Measurements from ENCODE around the gene ALK.

ALK gene

DNA sequence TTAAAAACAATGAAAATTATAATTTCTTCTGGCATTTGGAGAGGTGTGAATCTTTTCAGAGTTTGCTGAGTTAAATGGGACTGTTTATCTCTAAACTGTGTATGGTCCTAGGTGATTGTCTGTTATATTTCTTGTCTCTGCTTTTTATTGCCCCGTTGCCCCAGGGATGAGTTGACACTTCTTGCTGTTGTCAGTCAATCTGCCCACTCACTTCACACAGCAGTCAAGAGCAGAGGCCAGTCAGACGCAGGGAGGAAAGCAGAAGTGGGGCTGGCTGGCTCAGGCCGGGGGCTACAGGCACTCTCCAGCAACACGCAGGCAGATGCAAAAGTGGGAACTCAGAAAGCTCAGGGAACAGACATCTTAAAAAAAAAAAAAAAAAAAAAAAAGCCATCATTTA, 441.0 kb downstream of the ALK start:
- H3K4me3 ChIP-seq (ENCODE audit: low read depth, low read length): no peak overlapping the region
- no peak for DNase-seq (ENCODE audit: low read depth)
- TF ChIP-seq, protein P1, sequence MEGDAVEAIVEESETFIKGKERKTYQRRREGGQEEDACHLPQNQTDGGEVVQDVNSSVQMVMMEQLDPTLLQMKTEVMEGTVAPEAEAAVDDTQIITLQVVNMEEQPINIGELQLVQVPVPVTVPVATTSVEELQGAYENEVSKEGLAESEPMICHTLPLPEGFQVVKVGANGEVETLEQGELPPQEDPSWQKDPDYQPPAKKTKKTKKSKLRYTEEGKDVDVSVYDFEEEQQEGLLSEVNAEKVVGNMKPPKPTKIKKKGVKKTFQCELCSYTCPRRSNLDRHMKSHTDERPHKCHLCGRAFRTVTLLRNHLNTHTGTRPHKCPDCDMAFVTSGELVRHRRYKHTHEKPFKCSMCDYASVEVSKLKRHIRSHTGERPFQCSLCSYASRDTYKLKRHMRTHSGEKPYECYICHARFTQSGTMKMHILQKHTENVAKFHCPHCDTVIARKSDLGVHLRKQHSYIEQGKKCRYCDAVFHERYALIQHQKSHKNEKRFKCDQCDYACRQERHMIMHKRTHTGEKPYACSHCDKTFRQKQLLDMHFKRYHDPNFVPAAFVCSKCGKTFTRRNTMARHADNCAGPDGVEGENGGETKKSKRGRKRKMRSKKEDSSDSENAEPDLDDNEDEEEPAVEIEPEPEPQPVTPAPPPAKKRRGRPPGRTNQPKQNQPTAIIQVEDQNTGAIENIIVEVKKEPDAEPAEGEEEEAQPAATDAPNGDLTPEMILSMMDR (IDR thresholded peaks at IDR 0.05; ENCODE audit: insufficient read depth, low read depth, low read length, missing control alignments): no peak

DNA sequence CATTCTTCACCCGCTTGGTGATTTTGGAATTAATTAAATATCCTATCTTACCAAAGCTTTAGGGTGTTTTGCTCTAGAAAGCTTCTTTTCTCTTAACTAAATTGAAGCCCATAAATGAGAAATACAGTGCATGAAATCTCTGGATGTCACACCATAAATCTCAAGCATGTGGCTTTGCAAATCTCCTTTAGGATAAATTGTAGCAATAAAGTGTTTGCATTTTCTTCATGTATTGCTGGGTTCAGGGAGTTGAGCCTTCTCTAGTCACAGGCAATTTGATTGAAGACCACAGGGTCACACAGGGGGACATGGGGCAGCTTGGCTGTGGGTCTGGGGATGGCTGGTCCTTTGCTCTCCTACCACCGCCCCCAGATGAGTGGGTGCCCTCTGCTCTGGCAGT, 442.0 kb downstream of the ALK start:
- TF ChIP-seq, protein P1 (IDR thresholded peaks at IDR 0.05; ENCODE audit: insufficient read depth, low read depth, low read length, missing control alignments): no peak
- DNase-seq (ENCODE audit: low read depth): no peak

DNA sequence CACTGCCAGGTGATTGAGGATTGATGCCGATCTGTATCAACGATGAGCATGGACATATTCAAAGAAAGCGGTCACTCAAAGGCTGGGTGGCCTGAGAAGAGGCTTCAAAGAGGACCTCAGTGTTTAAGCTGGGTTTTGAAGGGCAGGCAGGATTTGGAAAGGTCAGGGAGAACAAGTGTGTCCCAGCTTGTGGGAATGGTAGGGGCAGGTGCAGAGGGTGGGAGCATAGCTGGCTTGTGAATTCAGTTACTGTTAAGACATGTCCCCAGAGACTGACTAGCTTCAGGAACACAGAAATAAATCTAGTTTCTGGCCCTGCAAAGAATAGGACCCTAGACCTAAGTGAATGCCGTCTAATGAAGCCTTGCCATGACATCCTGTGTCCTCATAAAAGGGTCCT, 442.7 kb downstream of the ALK start:
- no peak for DNase-seq (ENCODE audit: low read depth)

More for the DNA sequence above, 442.0 kb downstream of the ALK start:
- H3K4me3 ChIP-seq (ENCODE audit: low read depth, low read length): no peak overlapping the region

DNA sequence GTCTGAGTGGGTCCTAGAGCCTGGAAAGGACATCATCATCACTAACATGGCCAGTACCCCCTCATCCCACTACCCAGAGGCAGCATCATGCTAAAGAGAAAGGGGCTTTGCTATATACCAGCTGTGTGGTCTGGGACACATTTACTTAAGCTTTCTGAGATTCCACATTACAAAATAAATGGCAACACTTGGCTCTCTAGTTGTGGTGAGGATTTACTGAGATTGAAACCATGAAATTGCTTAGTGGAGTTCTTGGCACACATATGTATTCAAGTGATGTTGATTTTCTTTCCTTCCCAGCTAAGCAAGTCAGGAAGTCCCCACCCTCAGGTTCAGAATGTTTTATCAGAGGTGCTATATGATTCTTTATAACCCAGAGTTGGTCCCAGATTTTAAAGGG, 444.2 kb downstream of the ALK start:
- H3K4me3 ChIP-seq (ENCODE audit: low read depth, low read length): no peak overlapping the region
- TF ChIP-seq, protein P1 (IDR thresholded peaks at IDR 0.05; ENCODE audit: insufficient read depth, low read depth, low read length, missing control alignments): no peak
- no peak for DNase-seq (ENCODE audit: low read depth)

More for the DNA sequence above, 442.7 kb downstream of the ALK start:
- TF ChIP-seq, protein P1 (IDR thresholded peaks at IDR 0.05; ENCODE audit: insufficient read depth, low read depth, low read length, missing control alignments): no peak
- no peak overlapping the region for H3K4me3 ChIP-seq (ENCODE audit: low read depth, low read length)

DNA sequence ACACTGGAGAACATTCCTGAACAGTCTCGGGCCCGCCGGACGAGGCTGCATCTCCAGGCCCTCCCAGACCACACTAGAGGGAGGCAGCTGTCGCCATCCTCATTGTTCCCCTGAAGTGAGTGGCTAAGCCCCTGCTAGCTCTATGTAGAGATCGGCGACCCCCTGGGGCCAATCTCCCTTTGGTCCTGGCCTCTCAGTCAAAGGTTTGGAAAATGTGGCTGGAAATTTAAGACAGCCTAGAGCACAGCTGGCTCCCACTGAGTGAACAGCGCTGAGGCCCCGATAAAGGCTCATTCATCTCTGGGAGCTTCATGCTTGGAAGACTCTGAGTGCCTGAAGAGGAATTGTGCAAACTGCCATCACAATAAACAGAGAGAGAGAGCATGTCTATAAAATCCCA, 445.9 kb downstream of the ALK start:
- TF ChIP-seq, protein P1 (IDR thresholded peaks at IDR 0.05; ENCODE audit: insufficient read depth, low read depth, low read length, missing control alignments): no peak
- DNase-seq (ENCODE audit: low read depth): no peak
- no peak overlapping the region for H3K4me3 ChIP-seq (ENCODE audit: low read depth, low read length)

DNA sequence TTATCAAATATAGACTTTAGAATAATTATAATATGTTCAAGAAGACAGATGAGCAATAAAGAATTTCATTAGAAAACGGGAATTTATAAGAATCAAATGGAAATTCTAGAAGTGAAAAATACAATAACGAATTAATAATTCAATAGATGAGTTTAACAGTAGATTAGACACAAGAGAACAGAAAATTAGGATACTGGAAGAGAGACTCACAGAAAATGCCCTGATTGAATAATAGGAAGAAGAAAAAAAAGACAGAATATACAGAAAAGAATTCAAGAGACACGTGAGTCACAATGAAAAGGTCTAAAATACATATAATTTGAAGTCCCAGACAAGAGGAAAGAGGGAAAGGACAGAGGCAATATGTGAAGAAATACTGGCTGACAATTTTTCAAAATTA, 451.4 kb downstream of the ALK start:
- no peak for DNase-seq (ENCODE audit: low read depth)
- TF ChIP-seq, protein P1 (IDR thresholded peaks at IDR 0.05; ENCODE audit: insufficient read depth, low read depth, low read length, missing control alignments): no peak
- H3K4me3 ChIP-seq (ENCODE audit: low read depth, low read length): no peak overlapping the region

DNA sequence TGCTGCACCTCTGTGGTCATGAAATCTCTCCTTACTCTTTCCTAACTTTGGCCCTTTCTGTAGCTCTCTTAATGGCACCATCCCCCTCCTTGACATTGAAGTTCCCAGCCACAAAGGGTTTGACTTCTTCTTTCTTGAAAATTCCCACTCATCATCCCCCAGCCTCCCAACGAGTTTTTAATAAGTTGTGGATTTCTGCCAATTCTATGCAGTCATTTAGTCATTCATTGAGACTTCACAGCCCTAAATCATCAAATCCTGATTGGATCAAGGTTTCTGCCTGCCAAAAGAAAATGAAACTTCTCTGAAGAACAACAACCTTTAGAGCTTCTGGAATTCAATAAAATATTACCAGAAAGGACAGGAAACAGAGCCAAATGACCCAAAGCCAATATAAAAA, 451.9 kb downstream of the ALK start:
- H3K4me3 ChIP-seq (ENCODE audit: low read depth, low read length): no peak overlapping the region
- no peak for DNase-seq (ENCODE audit: low read depth)
- TF ChIP-seq, protein P1 (IDR thresholded peaks at IDR 0.05; ENCODE audit: insufficient read depth, low read depth, low read length, missing control alignments): no peak

All from GM12865 (cell line).